PC-3 (cell line): ENCODE measurements around the gene PREX1. TPM values are rescaled to one million over a fixed set of nuclear protein-coding genes. Genes with fewer than 3 reads are reported as not detected.
A peak's percentile ranks its signal among the peaks of the same experiment; 100 is the strongest.

Experiments used
- ATAC-seq: fragments of 200-7000 bp; cut with Tn5 transposase; 2 replicates; pipeline ENCODE4 v1.9.1; 2020; ENCODE audit warnings: mild to moderate bottlenecking, moderate library complexity
- BruUV-seq: library from RNA; stranded (reverse); fragments of 400-500 nt; replicated peaks from 2 replicates; lab custom pipeline; 2021; lab: Mats Ljungman, UMichigan
- CTCF ChIA-PET: fragments of 300-600 bp; sonication (Branson Sonifier 250); formaldehyde crosslinking; loops from one replicate; lab custom pipeline; 2022; ENCODE audit warnings: antibody characterized with exemption; lab: Charles Lee
- POLR2A ChIA-PET: fragments of 300-600 bp; sonication (Branson Sonifier 250); formaldehyde crosslinking; loops from one replicate; lab custom pipeline; 2022; ENCODE audit warnings: antibody characterized with exemption; ENCODE audit not compliant: unreplicated experiment; lab: Charles Lee
- DNase-seq: peaks from one replicate; pipeline ENCODE4 v3.0.0-alpha.2; 2015
- H2AFZ ChIP-seq: fragments of 300-600 bp; sonication (generic); 2 replicates; pipeline ENCODE4 v1.6.0; 2016; ENCODE audit warnings: antibody characterized with exemption, low read length
- H3F3A ChIP-seq: fragments of 300-600 bp; sonication (generic); one replicate; pipeline ENCODE4 v1.6.0; 2017; ENCODE audit warnings: antibody characterized with exemption, low read length, control low read depth, mild to moderate bottlenecking; ENCODE audit not compliant: unreplicated experiment
- H3K27ac ChIP-seq: fragments of 300-600 bp; sonication (generic); 2 replicates; pipeline ENCODE4 v1.5.1; 2016; ENCODE audit warnings: mild to moderate bottlenecking, low read length
- H3K27me3 ChIP-seq: fragments of 300-600 bp; sonication (generic); 2 replicates; pipeline ENCODE4 v1.6.1; 2016; ENCODE audit warnings: low read length, mixed read lengths
- H3K36me3 ChIP-seq: fragments of 300-600 bp; sonication (generic); 2 replicates; pipeline ENCODE4 v1.6.1; 2016; ENCODE audit warnings: low read depth, mixed run types, low read length, mixed read lengths
- H3K4me1 ChIP-seq: fragments of 300-600 bp; sonication (generic); 2 replicates; pipeline ENCODE4 v1.5.1; 2016; ENCODE audit warnings: low read length; ENCODE audit not compliant: insufficient read depth
- H3K4me2 ChIP-seq: fragments of 300-600 bp; sonication (generic); 2 replicates; pipeline ENCODE4 v1.6.0; 2016; ENCODE audit warnings: low read length
- H3K4me3 ChIP-seq: fragments of 300-600 bp; sonication (generic); 2 replicates; pipeline ENCODE4 v1.5.1; 2016; ENCODE audit warnings: mild to moderate bottlenecking, low read length, mixed read lengths
- H3K79me2 ChIP-seq: fragments of 300-600 bp; sonication (generic); 2 replicates; pipeline ENCODE4 v1.6.1; 2017; ENCODE audit warnings: low read length, mixed read lengths
- H3K9ac ChIP-seq: fragments of 300-600 bp; sonication (generic); 2 replicates; pipeline ENCODE4 v1.6.0; 2016; ENCODE audit warnings: mild to moderate bottlenecking, low read length
- H3K9me2 ChIP-seq: fragments of 300-600 bp; sonication (generic); replicated peaks from 2 replicates; pipeline ENCODE4 v1.6.1; 2016; ENCODE audit warnings: mixed run types, low read length, mixed read lengths
- H3K9me3 ChIP-seq: fragments of 300-600 bp; sonication (generic); 2 replicates; pipeline ENCODE4 v1.6.1; 2016; ENCODE audit warnings: low read length, mixed read lengths
- H4K20me1 ChIP-seq: fragments of 300-600 bp; sonication (generic); 2 replicates; pipeline ENCODE4 v1.6.1; 2016; ENCODE audit warnings: low read length, mixed read lengths
- CTCF ChIP-seq: fragments of 300-600 bp; sonication (generic); conservative IDR thresholded peaks from 2 replicates; pipeline ENCODE4 v1.5.1; 2017; ENCODE audit warnings: antibody characterized with exemption, low read depth, mild to moderate bottlenecking, low read length
- EZH2 ChIP-seq: fragments of 300-600 bp; sonication (generic); IDR thresholded peaks from one replicate; pipeline ENCODE4 v1.6.1; 2017; ENCODE audit warnings: antibody characterized with exemption, mild to moderate bottlenecking, low read length; ENCODE audit not compliant: unreplicated experiment
- EZH2phosphoT487 ChIP-seq: fragments of 300-600 bp; sonication (generic); IDR thresholded peaks from 2 replicates; pipeline ENCODE4 v1.6.1; 2018; ENCODE audit warnings: mild to moderate bottlenecking, antibody characterized with exemption, low read length, borderline replicate concordance
- intact Hi-C: fragments of 100-400 bp; cut with micrococcal nuclease; formaldehyde crosslinking; loops from 2 replicates; pipeline ENCODE4 v1.9.0; 2023
- total RNA-seq: library from RNA; depleted of rRNA; stranded (reverse); fragments of >200 nt; gene quantifications from 2 replicates; pipeline ENCODE4 v1.2.3, GENCODE V29; 2014

The PREX1 gene
- total RNA-seq, 1 experiment from 2014 or later: 22.1 TPM

DNA sequence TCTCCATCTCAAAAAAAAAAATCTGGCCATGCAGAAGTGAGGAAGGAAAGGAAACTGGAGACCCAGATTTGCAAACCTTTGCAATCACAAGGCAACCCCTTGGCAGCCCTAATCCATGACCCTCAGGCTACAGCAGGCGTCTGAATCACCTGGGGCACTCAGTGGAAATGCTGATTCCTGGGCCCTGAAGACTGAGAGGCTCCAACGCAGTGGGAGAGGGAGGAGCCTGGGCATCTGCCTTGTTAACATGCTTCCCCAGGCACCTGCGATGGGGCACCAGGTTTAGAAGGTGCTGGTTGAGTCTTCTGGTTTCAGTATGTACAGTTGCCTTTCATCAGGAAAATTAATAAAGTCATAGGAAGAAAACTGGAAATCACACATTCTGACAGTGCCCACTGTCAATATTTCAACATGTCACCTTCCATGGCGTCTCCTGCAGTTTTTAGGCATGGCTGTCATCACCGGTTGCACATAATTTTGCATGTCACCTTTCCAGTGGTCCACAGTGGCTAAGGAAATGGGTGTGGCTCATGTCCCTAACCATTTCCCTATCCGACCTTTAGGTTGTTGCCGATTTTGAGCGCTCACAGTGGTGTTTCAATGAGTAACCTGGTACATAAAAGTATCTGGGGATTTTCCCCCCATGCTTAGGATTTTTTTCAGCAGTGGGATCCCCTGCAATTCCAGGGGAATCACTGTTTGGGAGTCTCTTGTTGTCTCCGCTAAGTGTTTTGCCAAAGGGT is 56.9 kb downstream of the PREX1 start:
- no peaks in the 10 kb centered on the region for H3K79me2 ChIP-seq
- CTCF ChIA-PET: no interaction called here
- ATAC-seq: no peak

DNA sequence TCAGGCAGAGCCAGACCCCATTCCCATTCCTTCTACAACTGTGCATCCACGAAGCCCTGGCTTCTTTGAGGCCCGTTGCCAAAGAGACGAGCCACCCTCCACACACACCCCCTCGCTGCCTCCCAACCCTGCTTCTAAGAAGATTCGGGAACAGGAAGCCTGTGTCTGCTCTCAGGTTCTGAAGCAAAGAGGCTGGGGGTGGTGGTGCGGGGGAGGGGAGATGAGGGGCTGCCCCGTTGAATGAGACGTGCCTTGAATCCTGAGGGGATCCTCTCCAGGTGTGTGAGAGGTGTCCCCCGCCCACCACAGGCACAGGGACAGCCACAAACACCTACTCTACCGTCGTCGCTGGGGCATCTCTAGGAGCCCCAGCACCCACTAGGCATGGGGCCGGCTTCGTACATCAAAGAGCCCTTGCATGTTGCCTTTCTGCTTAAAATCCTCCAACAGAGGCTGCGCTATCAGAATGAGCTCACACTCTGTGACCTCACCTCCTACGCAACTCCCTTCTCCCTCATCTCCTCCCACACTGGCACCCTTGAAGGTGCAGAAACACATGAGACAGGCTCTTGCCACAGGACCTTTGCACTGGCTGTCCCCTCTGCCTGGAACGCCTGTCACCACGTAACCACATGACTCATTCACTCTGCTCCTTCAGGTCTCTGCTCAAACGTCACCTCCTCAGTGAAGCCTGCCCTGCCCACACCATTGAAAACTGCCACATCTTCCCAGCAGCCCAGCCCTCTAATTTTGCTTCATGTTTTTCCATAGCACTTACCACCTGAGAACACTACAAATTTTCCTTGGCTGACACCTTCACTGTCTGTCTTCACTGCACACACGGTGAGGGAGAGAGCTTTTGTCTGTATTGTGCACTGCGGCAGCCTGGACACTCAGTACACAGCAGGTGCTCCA is 58.5 kb downstream of the PREX1 start:
- no TSS peak for BruUV-seq

More for the DNA sequence above, 56.9 kb downstream of the PREX1 start:
- intact Hi-C loops: no loop called here
- Histone ChIP-seq H3F3A (no peaks in the 10 kb centered on the region), H3K4me2 (no peak overlapping the region), H3K9me2 (no peaks in the 10 kb centered on the region), H4K20me1 (no peaks in the 10 kb centered on the region), H3K9ac (no peak overlapping the region), H3K9me3 (no peaks in the 10 kb centered on the region), H3K4me1 (no peaks in the 10 kb centered on the region; the same call in 1 of the 2 replicates), H3K27ac (no peak overlapping the region), H2AFZ (no peak overlapping the region), H3K27me3 (no peaks in the 10 kb centered on the region), H3K36me3 (no peaks in the 10 kb centered on the region), H3K4me3 (no peak overlapping the region)
- DNase-seq: no peak
- POLR2A ChIA-PET: no interaction called here
- TF ChIP-seq CTCF (no peak), EZH2phosphoT487 (no peak), EZH2 (no peak)
- BruUV-seq: no TSS peak

More for the DNA sequence above, 58.5 kb downstream of the PREX1 start:
- no peak overlapping the region for H3K9ac ChIP-seq
- ChIA-PET CTCF (no interaction called here), POLR2A (interaction anchor here (0.7 kb wide), 1 partner anchor 128 kb away, joined by 3 read pairs; no protein-coding TSS in a partner anchor)
- no peak overlapping the region for H3K4me3 ChIP-seq
- no peak overlapping the region for H3K27ac ChIP-seq
- no peaks in the 10 kb centered on the region for H3K79me2 ChIP-seq
- no peaks in the 10 kb centered on the region for H4K20me1 ChIP-seq
- peak; percentile 45; the same call in 1 of the 2 replicates for ATAC-seq
- TF ChIP-seq CTCF (no peak), EZH2phosphoT487 (no peak), EZH2 (no peak)
- no peaks in the 10 kb centered on the region; the same call in 1 of the 2 replicates for H3K4me1 ChIP-seq
- intact Hi-C loops: no loop called here
- H2AFZ ChIP-seq: no peak overlapping the region
- no peaks in the 10 kb centered on the region for H3K9me2 ChIP-seq
- DNase-seq: no peak
- no peak overlapping the region for H3K4me2 ChIP-seq
- no peaks in the 10 kb centered on the region for H3K27me3 ChIP-seq
- H3F3A ChIP-seq: no peaks in the 10 kb centered on the region
- no peaks in the 10 kb centered on the region for H3K9me3 ChIP-seq
- H3K36me3 ChIP-seq: no peaks in the 10 kb centered on the region
